Endothelial cell of umbilical vein (primary cell): ENCODE data around the gene EPC2. TPM values are rescaled to one million over a fixed set of nuclear protein-coding genes. Genes with fewer than 3 reads are reported as not detected.

Experiments used
- BruUV-seq: library from RNA; stranded (reverse); fragments of 400-500 nt; replicated peaks from 2 replicates; lab custom pipeline; 2021; lab: Mats Ljungman, UMichigan
- CTCF ChIA-PET: fragments of 300-600, 350-600 bp; sonication (Branson Sonifier 250); formaldehyde crosslinking; loops from one replicate; lab custom pipeline; 2021; ENCODE audit warnings: antibody characterized with exemption, inconsistent platforms; lab: Charles Lee
- POLR2A ChIA-PET: fragments of 300-600, 350-600 bp; sonication (Branson Sonifier 250); formaldehyde crosslinking; loops from one replicate; lab custom pipeline; 2021; ENCODE audit warnings: antibody characterized with exemption, inconsistent platforms; lab: Charles Lee
- DNase-seq: peaks from one replicate; pipeline ENCODE4 v3.0.0-alpha.2; 2011; ENCODE audit warnings: low read depth, low spot score
- FAIRE-seq: peaks from 2 replicates; lab custom pipeline; 2011; peaks lifted over from hg19 to GRCh38; lab: Jason Lieb, UNC
- H2AFZ ChIP-seq: 2 replicates; pipeline ENCODE4 v1.6.0; 2012; ENCODE audit warnings: low read depth, low read length, control low read depth, inconsistent platforms
- H3K27ac ChIP-seq: 2 replicates; pipeline ENCODE4 v1.5.1; 2011; ENCODE audit warnings: low read depth, mild to moderate bottlenecking, control low read depth, low read length, moderate library complexity; ENCODE audit not compliant: insufficient read depth
- H3K27me3 ChIP-seq, 2 experiments: 2 replicates each; pipeline versions ENCODE4 v1.6.0 to v1.6.1; 2011; ENCODE audit warnings: low read length in 2 of 2, mixed read lengths in 1 of 2; ENCODE audit not compliant: control insufficient read depth in 2 of 2, insufficient read depth in 2 of 2
- H3K36me3 ChIP-seq, 2 experiments: 2 replicates in 1 of 2; 3 replicates in 1 of 2; pipeline ENCODE4 v1.5.1; 2011; ENCODE audit warnings: low read length in 2 of 2, mild to moderate bottlenecking in 1 of 2, moderate library complexity in 1 of 2; ENCODE audit not compliant: control insufficient read depth in 2 of 2, insufficient read depth in 2 of 2; ENCODE audit errors: extremely low read depth in 1 of 2
- H3K4me1 ChIP-seq: 3 replicates; pipeline ENCODE4 v1.5.1; 2011; ENCODE audit warnings: mild to moderate bottlenecking, low read length; ENCODE audit not compliant: control insufficient read depth, insufficient read depth; ENCODE audit errors: extremely low read depth
- H3K4me2 ChIP-seq: 2 replicates; pipeline ENCODE4 v1.6.1; 2011; ENCODE audit warnings: low read length, control low read depth, mixed read lengths; ENCODE audit not compliant: insufficient read depth
- H3K4me3 ChIP-seq, 3 experiments: fragments of 200-600 bp in 1 of 3; sonication (generic), shearing (Covaris generic) in 1 of 3; replicated peaks in 1 of 3; 2 replicates each; pipeline ENCODE4 v1.5.1; 2011 to 2016; ENCODE audit warnings: control low read depth in 3 of 3, low read length in 3 of 3, mild to moderate bottlenecking in 2 of 3, inconsistent platforms in 1 of 3, low read depth in 1 of 3, moderate library complexity in 1 of 3; ENCODE audit not compliant: insufficient read depth in 1 of 3
- H3K79me2 ChIP-seq: 2 replicates; pipeline ENCODE4 v1.6.0; 2012; ENCODE audit warnings: low read length, inconsistent platforms; ENCODE audit not compliant: control insufficient read depth, insufficient read depth
- H3K9ac ChIP-seq: replicated peaks from 2 replicates; pipeline ENCODE3; 2011; ENCODE audit warnings: low read length, control low read depth; ENCODE audit not compliant: insufficient read depth; ENCODE audit errors: extremely low read depth
- H3K9me1 ChIP-seq: replicated peaks from 3 replicates; pipeline ENCODE4 v1.6.0; 2011; ENCODE audit warnings: mild to moderate bottlenecking, low read length; ENCODE audit not compliant: control insufficient read depth, insufficient read depth; ENCODE audit errors: extremely low read depth
- H3K9me3 ChIP-seq: replicated peaks from 2 replicates; pipeline ENCODE4 v1.5.1; 2012; ENCODE audit warnings: low read length, inconsistent platforms; ENCODE audit not compliant: control insufficient read depth, insufficient read depth
- H4K20me1 ChIP-seq: replicated peaks from 2 replicates; pipeline ENCODE3; 2011; ENCODE audit warnings: mild to moderate bottlenecking, low read length; ENCODE audit not compliant: control insufficient read depth, insufficient read depth; ENCODE audit errors: extremely low read depth
- CTCF ChIP-seq, 2 donors: IDR thresholded peaks; 1 replicate in 1 of 2; 2 replicates in 1 of 2; pipeline ENCODE4 v1.5.1; 2011; ENCODE audit warnings: low read length in 2 of 2, mild to moderate bottlenecking in 2 of 2, moderate library complexity in 2 of 2, control low read depth in 1 of 2, inconsistent platforms in 1 of 2, low read depth in 1 of 2; ENCODE audit not compliant: insufficient read depth in 1 of 2; ENCODE audit errors: extremely low read depth in 1 of 2
- EZH2 ChIP-seq: IDR thresholded peaks from 2 replicates; pipeline ENCODE4 v1.6.1; 2012; ENCODE audit warnings: borderline replicate concordance, low read depth, mild to moderate bottlenecking, moderate library complexity, low read length, inconsistent platforms; ENCODE audit not compliant: severe bottlenecking
- FOS ChIP-seq: IDR thresholded peaks from 2 replicates; pipeline ENCODE4 v1.6.1; 2011; ENCODE audit warnings: mild to moderate bottlenecking, low read length, moderate library complexity, borderline replicate concordance; ENCODE audit not compliant: insufficient read depth
- GATA2 ChIP-seq: IDR thresholded peaks from 2 replicates; pipeline ENCODE4 v1.7.0; 2011; ENCODE audit warnings: low read depth, mild to moderate bottlenecking, moderate library complexity, mixed read lengths, low read length; ENCODE audit not compliant: insufficient read length, insufficient read depth
- JUN ChIP-seq: IDR thresholded peaks from 2 replicates; pipeline ENCODE4 v1.6.1; 2011; ENCODE audit warnings: borderline replicate concordance, low read depth; ENCODE audit not compliant: insufficient read length, insufficient read depth
- MAX ChIP-seq: IDR thresholded peaks from 2 replicates; pipeline ENCODE4 v1.6.1; 2011; ENCODE audit not compliant: insufficient read depth, insufficient read length
- POLR2A ChIP-seq: IDR thresholded peaks from 2 replicates; pipeline ENCODE4 v1.6.1; 2012; ENCODE audit warnings: low read depth, mild to moderate bottlenecking, control low read depth, low read length
- dilution Hi-C: fragments of 300-500 bp; cut with MboI; formaldehyde crosslinking; loops from one replicate; pipeline ENCODE4 v1.15.0; 2019; ENCODE audit warnings: low sequenced_read_pairs; ENCODE audit not compliant: extremely low pct_ligation_motif_present
- intact Hi-C: fragments of 100-400 bp; cut with micrococcal nuclease; formaldehyde crosslinking; loops from one replicate; pipeline ENCODE4 v1.10.0; 2022
- polyA plus RNA-seq, 4 experiments: library from polyadenylated mRNA; depleted of rRNA in 3 of 4; stranded (reverse) in 3 of 4; unstranded in 1 of 4; fragments of >200 nt; gene quantifications; 2 replicates each; pipeline versions ENCODE4 v1.2.1 to v1.2.3, GENCODE V29; 2011 to 2012; ENCODE audit warnings: missing spikeins in 1 of 4
- total RNA-seq: library from RNA; stranded (reverse); gene quantifications from 2 replicates; pipeline ENCODE4 v1.2.3, GENCODE V29; 2021

The EPC2 gene
- total and polyA plus RNA-seq, 2 donors (not counting 3 experiments of a cell fraction or from before 2014, with no cell fraction given): 15.1 to 25.2 TPM

GRCh38 chr2:148739454-148740105 is 95.0 kb downstream of the EPC2 start:
- ChIA-PET CTCF (interaction anchor here (0.7 to 1.3 kb wide), 2 partner anchors 9 to 13 kb away, joined by 4 to 5 read pairs; no protein-coding TSS in a partner anchor), POLR2A (no interaction called here)
- dilution Hi-C loops (no loop called here), intact Hi-C loops (no loop called here)
- Histone ChIP-seq H3K4me1 (no peaks in the 10 kb centered on the region), H3K27ac (no peak overlapping the region), H3K36me3 (no peaks in the 10 kb centered on the region), H3K4me2 (no peak overlapping the region), H3K9ac (no peak overlapping the region), H3K79me2 (peaks cover 5% of the 10 kb centered on the region), H3K27me3 (no peaks in the 10 kb centered on the region), H3K9me3 (no peaks in the 10 kb centered on the region), H4K20me1 (peaks cover 11% of the 10 kb centered on the region), H3K9me1 (no peaks in the 10 kb centered on the region), H3K4me3 (no peak overlapping the region), H2AFZ (no peak overlapping the region)
- no peak for FAIRE-seq
- DNase-seq: no peak
- TF ChIP-seq POLR2A: no peak
- no peak for TF ChIP-seq CTCF (IDR thresholded peaks at IDR 0.05; ENCODE audit: extremely low read depth in 1 of 2, insufficient read depth in 1 of 2, low read depth in 1 of 2, low read length in 2 of 2)
- TF ChIP-seq EZH2: no peak
- TF ChIP-seq FOS: no peak
- no peak for TF ChIP-seq MAX
- no peak for TF ChIP-seq JUN
- TF ChIP-seq GATA2: no peak
- no TSS peak for BruUV-seq
